Nephron (organoid): ENCODE data around the gene OR13J1.

ENCODE experiments used
- H3K27ac Mint-ChIP-seq, 3 experiments: 2 replicates each; pipeline ENCODE4 v1.8.0; 2020; ENCODE audit warnings: mixed read lengths in 3 of 3, mild to moderate bottlenecking in 2 of 3, moderate library complexity in 1 of 3
- H3K27me3 Mint-ChIP-seq: 2 replicates; pipeline ENCODE4 v1.8.0; 2021; ENCODE audit warnings: low read depth, mild to moderate bottlenecking, moderate library complexity, mixed read lengths
- H3K36me3 Mint-ChIP-seq: 2 replicates; pipeline ENCODE4 v1.8.0; 2020; ENCODE audit warnings: low read depth, mixed read lengths
- H3K4me1 Mint-ChIP-seq: 2 replicates; pipeline ENCODE4 v1.8.0; 2020; ENCODE audit warnings: mixed read lengths
- H3K4me3 Mint-ChIP-seq, 3 experiments: 2 replicates each; pipeline ENCODE4 v1.8.0; 2020; ENCODE audit warnings: mild to moderate bottlenecking in 3 of 3, mixed read lengths in 3 of 3, moderate library complexity in 2 of 3
- H3K9me3 Mint-ChIP-seq: 2 replicates; pipeline ENCODE4 v1.8.0; 2020; ENCODE audit warnings: mixed read lengths
- TF ChIP-seq, protein P1 (sequence below), 3 experiments: fragments of 200-600 bp; sonication (generic); IDR thresholded peaks; one replicate each; pipeline ENCODE4 v1.5.0; 2021; ENCODE audit warnings: antibody characterized with exemption in 3 of 3; ENCODE audit not compliant: unreplicated experiment in 3 of 3

OR13J1 gene

DNA sequence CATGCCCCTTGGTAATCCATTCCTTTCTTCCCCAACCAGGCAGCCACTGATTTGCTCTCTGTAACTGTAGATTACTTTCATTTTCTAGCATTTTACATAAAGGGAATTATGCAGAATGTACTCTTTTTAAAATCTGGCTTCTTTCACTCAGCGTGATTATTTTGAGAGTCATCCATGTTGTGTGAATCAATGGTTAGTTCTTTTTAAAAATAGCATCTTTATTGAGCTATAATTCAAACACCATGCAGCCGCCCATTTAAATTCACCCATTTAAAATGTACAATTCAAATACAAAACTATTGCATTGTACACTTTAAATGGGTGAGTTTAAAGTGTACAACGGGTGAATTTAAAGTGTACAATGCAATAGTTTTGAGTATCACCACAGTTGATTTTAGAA lies 2.3 kb upstream of the OR13J1 start:
- TF ChIP-seq, protein P1, sequence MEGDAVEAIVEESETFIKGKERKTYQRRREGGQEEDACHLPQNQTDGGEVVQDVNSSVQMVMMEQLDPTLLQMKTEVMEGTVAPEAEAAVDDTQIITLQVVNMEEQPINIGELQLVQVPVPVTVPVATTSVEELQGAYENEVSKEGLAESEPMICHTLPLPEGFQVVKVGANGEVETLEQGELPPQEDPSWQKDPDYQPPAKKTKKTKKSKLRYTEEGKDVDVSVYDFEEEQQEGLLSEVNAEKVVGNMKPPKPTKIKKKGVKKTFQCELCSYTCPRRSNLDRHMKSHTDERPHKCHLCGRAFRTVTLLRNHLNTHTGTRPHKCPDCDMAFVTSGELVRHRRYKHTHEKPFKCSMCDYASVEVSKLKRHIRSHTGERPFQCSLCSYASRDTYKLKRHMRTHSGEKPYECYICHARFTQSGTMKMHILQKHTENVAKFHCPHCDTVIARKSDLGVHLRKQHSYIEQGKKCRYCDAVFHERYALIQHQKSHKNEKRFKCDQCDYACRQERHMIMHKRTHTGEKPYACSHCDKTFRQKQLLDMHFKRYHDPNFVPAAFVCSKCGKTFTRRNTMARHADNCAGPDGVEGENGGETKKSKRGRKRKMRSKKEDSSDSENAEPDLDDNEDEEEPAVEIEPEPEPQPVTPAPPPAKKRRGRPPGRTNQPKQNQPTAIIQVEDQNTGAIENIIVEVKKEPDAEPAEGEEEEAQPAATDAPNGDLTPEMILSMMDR (IDR thresholded peaks at IDR 0.05; ENCODE audit: unreplicated experiment in 3 of 3): no peak
- Mint-ChIP-seq H3K4me3 (no peak overlapping the region), H3K36me3 (peaks cover 4% of the 10 kb centered on the region), H3K4me1 (no peaks in the 10 kb centered on the region), H3K27me3 (peaks cover 5% of the 10 kb centered on the region), H3K9me3 (peaks cover 16% of the 10 kb centered on the region), H3K27ac (no peak overlapping the region)

DNA sequence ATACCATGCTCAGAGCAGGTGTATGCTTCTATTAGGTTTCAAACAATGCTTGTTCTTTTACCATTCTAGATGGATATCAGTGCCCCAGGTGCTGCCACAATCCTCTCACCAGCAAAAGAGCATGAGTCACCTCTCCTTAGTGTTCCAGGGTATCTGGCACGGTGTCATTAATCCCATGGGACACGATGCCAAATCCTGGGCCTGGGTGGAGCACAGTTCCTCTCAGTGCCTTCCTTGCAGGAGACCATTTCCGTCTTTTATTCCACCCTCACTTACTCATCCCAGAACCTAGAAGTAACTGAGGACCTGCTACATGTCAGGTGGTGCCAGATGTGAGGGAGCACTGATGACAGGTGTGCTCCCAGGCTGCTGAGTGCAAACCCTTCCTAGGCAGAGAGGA lies 1.3 kb upstream of the OR13J1 start:
- no peak overlapping the region for H3K4me3 Mint-ChIP-seq
- no peak overlapping the region for H3K27ac Mint-ChIP-seq
- no peaks in the 10 kb centered on the region for H3K36me3 Mint-ChIP-seq
- peaks cover 8% of the 10 kb centered on the region for H3K9me3 Mint-ChIP-seq
- TF ChIP-seq, protein P1 (IDR thresholded peaks at IDR 0.05; ENCODE audit: unreplicated experiment in 3 of 3): no peak
- no peaks in the 10 kb centered on the region for H3K4me1 Mint-ChIP-seq
- peaks cover 5% of the 10 kb centered on the region for H3K27me3 Mint-ChIP-seq

DNA sequence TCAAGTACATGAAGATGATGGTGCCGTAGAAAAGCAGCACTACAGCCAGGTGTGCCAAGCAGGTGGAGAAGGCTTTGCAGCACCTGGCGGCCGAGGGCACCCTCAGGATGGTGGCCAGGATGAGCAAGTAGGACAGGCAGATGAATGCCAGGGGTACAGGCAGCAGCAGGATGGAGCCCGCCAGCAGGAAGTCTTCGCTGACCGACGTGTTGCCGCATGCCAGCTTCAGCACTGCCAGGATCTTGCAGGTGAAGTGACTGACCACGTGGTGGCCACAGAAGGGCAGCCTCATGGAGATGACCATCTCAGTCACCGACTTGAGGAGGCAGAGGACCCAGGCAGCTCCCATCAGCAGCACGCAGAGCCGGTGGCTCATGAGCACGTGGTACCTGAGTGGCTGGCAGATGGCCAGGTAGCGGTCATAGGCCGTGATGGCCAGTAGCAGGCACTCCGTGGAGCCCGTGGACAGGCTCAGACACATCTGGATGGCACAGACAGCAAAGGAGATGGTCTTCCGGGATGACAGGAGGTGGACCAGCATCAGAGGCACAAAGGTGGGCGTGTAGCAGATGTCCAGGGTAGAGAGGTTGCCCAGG lies 482 bp downstream of the OR13J1 start:
- no peak overlapping the region for H3K4me3 Mint-ChIP-seq

DNA sequence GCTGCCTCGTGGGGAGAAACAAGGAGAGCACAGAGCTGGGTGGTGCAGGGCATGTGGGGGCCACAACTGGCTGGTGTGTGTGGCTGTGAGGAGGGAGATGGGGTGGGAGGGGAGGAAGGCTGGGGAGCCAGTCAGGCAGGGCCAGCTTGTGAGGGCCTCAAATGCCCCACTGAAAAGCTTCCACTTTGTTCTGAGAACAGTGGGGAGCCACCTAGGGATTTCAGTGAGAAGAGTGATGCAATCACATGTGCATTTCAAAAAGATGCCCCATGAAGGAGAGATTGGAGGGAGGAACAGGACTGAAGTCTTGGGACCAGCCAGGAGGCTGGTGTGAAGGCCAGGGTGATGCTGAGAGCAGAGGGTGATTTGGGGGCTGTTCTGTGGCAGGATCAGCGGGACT lies 1.3 kb downstream of the OR13J1 start:
- no peak overlapping the region for H3K27ac Mint-ChIP-seq
- TF ChIP-seq, protein P1 (IDR thresholded peaks at IDR 0.05; ENCODE audit: unreplicated experiment in 3 of 3): no peak
- no peaks in the 10 kb centered on the region for H3K4me1 Mint-ChIP-seq
- no peak overlapping the region for H3K4me3 Mint-ChIP-seq
- peaks cover 3% of the 10 kb centered on the region for H3K27me3 Mint-ChIP-seq
- no peaks in the 10 kb centered on the region for H3K9me3 Mint-ChIP-seq
- no peaks in the 10 kb centered on the region for H3K36me3 Mint-ChIP-seq

More for the DNA sequence above, 482 bp downstream of the OR13J1 start:
- no peaks in the 10 kb centered on the region for H3K9me3 Mint-ChIP-seq
- no peak overlapping the region for H3K27ac Mint-ChIP-seq
- H3K27me3 Mint-ChIP-seq: peaks cover 5% of the 10 kb centered on the region
- H3K36me3 Mint-ChIP-seq: no peaks in the 10 kb centered on the region
- H3K4me1 Mint-ChIP-seq: no peaks in the 10 kb centered on the region
- TF ChIP-seq, protein P1 (IDR thresholded peaks at IDR 0.05; ENCODE audit: unreplicated experiment in 3 of 3): no peak

DNA sequence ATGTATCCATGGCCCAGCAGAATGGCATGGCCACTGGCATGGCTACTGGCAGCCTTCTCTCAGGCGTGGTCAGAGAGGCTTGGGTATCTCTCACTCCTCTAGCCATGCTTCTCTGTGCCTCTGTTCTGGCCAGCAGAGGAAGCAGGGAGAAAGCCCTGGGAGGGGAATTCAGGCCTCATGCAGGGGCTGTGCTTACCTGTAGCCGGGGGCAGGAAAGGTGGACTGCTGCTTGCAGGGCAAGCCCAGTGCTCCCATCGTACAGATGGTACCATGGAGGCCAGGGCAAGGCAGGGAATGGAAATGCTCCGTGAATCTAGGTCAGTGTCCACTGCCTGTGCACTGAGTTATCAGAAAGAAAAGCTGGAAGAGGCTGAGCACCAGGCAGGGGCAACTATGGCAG lies 2.7 kb downstream of the OR13J1 start:
- no peaks in the 10 kb centered on the region for H3K9me3 Mint-ChIP-seq
- no peaks in the 10 kb centered on the region for H3K36me3 Mint-ChIP-seq
- no peak overlapping the region for H3K27ac Mint-ChIP-seq
- TF ChIP-seq, protein P1 (IDR thresholded peaks at IDR 0.05; ENCODE audit: unreplicated experiment in 3 of 3): no peak
- H3K27me3 Mint-ChIP-seq: peaks cover 5% of the 10 kb centered on the region
- no peaks in the 10 kb centered on the region for H3K4me1 Mint-ChIP-seq
- no peak overlapping the region for H3K4me3 Mint-ChIP-seq

DNA sequence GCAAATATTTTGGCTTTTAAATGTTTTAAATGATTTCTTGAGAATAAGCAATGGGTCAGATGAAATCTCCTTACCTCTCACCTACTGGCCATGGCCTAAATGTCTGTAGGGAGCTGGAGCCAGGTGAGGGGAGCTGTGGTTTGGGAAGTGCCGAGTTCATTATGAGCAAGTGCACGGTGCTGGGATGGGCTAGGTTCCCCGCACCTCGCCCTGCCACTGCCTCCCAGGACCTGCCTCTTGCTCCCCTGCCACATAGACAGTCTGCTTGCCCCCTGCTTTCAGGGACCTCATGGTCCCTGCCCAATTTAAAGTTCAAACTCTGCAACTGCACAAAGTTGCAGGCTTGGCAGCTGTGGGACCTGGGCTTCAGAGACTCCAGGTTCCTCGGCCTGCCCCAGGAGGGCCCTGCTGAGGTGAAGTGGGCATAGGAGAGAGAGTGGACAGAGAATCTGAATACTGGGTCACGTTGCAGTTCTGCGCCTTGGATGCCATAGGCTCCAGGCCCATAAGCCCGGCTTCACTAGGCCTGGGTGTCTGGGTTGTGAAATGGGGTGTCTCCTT lies 5.4 kb downstream of the OR13J1 start:
- Mint-ChIP-seq H3K36me3 (no peaks in the 10 kb centered on the region), H3K27ac (no peak overlapping the region), H3K9me3 (no peaks in the 10 kb centered on the region), H3K4me1 (no peaks in the 10 kb centered on the region), H3K27me3 (peaks cover 21% of the 10 kb centered on the region), H3K4me3 (no peak overlapping the region)
- TF ChIP-seq, protein P1 (IDR thresholded peaks at IDR 0.05; ENCODE audit: unreplicated experiment in 3 of 3): no peak
